Gastroesophageal sphincter (tissue), 3 donors: ENCODE results near the gene GPX4.

Source experiments
- CTCF ChIP-seq, 4 experiments: fragments of 200-600 bp in 2 of 4; fragments of 450-650 bp in 2 of 4; sonication (generic) in 1 of 4; IDR thresholded peaks; one replicate each; pipeline ENCODE4 v1.5.1; 2017 to 2019; ENCODE audit warnings: antibody characterized with exemption in 4 of 4, mild to moderate bottlenecking in 2 of 4, moderate library complexity in 2 of 4
- EP300 ChIP-seq: sonication (generic); formaldehyde crosslinking; IDR thresholded peaks from one replicate; pipeline ENCODE4 v1.6.1; 2017; ENCODE audit warnings: antibody characterized with exemption, mild to moderate bottlenecking
- POLR2A ChIP-seq, 2 donors: fragments of 450-650 bp; IDR thresholded peaks; one replicate each; pipeline ENCODE4 v1.6.1; 2017; ENCODE audit warnings: antibody characterized with exemption in 2 of 2, mild to moderate bottlenecking in 2 of 2, moderate library complexity in 1 of 2
- POLR2AphosphoS5 ChIP-seq: sonication (generic); formaldehyde crosslinking; IDR thresholded peaks from one replicate; pipeline ENCODE4 v1.6.1; 2017; ENCODE audit warnings: antibody characterized with exemption

- TF ChIP-seq CTCF (IDR thresholded peaks at IDR 0.05), result no peak
- peak; percentile 98 for TF ChIP-seq POLR2A (IDR thresholded peaks at IDR 0.05)
- TF ChIP-seq EP300, result no peak
- peak; percentile 99 for TF ChIP-seq POLR2AphosphoS5
Observed at GRCh38 chr19:1103708-1104310, at the start of gene GPX4.
